ENCODE measurements around the gene CCDC34. TPM values are rescaled to one million over a fixed set of nuclear protein-coding genes. Genes with fewer than 3 reads are reported as not detected.

The CCDC34 gene
- total RNA-seq, 1 experiment from 2014 or later = 18.7 TPM

DNA sequence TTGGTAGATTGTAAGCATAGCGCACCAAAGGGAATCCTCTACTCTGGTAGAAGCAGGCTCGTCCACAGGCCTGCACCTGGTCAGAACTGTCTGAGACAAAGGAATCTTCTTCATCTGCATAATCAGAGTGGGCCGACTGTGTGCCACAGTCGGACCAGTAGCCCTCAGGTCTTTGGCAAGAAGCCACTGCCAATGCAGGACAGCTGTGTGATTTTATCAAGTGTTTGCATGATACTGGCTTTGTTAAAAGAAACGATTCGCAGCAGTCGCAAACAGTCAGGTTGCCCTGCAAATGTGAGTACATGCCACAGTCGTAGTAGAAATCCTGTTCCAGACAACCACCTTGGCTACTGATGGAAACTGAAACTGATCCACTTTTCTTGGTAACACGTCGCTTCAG is 4.9 kb upstream of the CCDC34 start:
- no TSS peak for BruUV-seq (replicated peaks)
- no peak overlapping the region for H3K4me3 ChIP-seq (replicated peaks in 1 of 2; ENCODE audit: low read depth in 1 of 2, low read length in 2 of 2)
- TF ChIP-seq EZH2phosphoT487 (IDR thresholded peaks at IDR 0.05; ENCODE audit: borderline replicate concordance) (no peak), TCF7L2 (IDR thresholded peaks at IDR 0.05; ENCODE audit: borderline replicate concordance, extremely low read depth, insufficient read depth, insufficient read length) (no peak), EZH2 (IDR thresholded peaks at IDR 0.05) (no peak), JUND (IDR thresholded peaks at IDR 0.05) (no peak), ZNF274 (IDR thresholded peaks at IDR 0.05; ENCODE audit: low read depth, low read length) (no peak), SIN3A (IDR thresholded peaks at IDR 0.05; ENCODE audit: low read depth) (no peak), FOSL1 (IDR thresholded peaks at IDR 0.05; ENCODE audit: low read depth) (no peak), ELF1 (IDR thresholded peaks at IDR 0.05; ENCODE audit: borderline replicate concordance, low read depth) (no peak), EGR1 (IDR thresholded peaks at IDR 0.05; ENCODE audit: low read depth) (no peak), SRF (IDR thresholded peaks at IDR 0.05; ENCODE audit: low read depth) (no peak), POLR2AphosphoS5 (IDR thresholded peaks at IDR 0.05; ENCODE audit: low read depth, low read length) (no peak), CBX3 (IDR thresholded peaks at IDR 0.05; ENCODE audit: low read depth) (no peak), CEBPB (IDR thresholded peaks at IDR 0.05; ENCODE audit: low read depth) (no peak), ZFX (IDR thresholded peaks at IDR 0.05) (no peak)
- TF ChIP-seq, protein P1, sequence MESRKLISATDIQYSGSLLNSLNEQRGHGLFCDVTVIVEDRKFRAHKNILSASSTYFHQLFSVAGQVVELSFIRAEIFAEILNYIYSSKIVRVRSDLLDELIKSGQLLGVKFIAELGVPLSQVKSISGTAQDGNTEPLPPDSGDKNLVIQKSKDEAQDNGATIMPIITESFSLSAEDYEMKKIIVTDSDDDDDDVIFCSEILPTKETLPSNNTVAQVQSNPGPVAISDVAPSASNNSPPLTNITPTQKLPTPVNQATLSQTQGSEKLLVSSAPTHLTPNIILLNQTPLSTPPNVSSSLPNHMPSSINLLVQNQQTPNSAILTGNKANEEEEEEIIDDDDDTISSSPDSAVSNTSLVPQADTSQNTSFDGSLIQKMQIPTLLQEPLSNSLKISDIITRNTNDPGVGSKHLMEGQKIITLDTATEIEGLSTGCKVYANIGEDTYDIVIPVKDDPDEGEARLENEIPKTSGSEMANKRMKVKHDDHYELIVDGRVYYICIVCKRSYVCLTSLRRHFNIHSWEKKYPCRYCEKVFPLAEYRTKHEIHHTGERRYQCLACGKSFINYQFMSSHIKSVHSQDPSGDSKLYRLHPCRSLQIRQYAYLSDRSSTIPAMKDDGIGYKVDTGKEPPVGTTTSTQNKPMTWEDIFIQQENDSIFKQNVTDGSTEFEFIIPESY (IDR thresholded peaks at IDR 0.05; ENCODE audit: extremely low read depth, insufficient replicate concordance, low read length) = no peak
- TF ChIP-seq, protein P2, sequence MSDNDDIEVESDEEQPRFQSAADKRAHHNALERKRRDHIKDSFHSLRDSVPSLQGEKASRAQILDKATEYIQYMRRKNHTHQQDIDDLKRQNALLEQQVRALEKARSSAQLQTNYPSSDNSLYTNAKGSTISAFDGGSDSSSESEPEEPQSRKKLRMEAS (IDR thresholded peaks at IDR 0.05) = no peak
- TF ChIP-seq, protein P3, sequence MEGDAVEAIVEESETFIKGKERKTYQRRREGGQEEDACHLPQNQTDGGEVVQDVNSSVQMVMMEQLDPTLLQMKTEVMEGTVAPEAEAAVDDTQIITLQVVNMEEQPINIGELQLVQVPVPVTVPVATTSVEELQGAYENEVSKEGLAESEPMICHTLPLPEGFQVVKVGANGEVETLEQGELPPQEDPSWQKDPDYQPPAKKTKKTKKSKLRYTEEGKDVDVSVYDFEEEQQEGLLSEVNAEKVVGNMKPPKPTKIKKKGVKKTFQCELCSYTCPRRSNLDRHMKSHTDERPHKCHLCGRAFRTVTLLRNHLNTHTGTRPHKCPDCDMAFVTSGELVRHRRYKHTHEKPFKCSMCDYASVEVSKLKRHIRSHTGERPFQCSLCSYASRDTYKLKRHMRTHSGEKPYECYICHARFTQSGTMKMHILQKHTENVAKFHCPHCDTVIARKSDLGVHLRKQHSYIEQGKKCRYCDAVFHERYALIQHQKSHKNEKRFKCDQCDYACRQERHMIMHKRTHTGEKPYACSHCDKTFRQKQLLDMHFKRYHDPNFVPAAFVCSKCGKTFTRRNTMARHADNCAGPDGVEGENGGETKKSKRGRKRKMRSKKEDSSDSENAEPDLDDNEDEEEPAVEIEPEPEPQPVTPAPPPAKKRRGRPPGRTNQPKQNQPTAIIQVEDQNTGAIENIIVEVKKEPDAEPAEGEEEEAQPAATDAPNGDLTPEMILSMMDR (IDR thresholded peaks at IDR 0.05 in 2 of 3, conservative IDR thresholded peaks at IDR 0.05 in 1 of 3; ENCODE audit: borderline replicate concordance in 1 of 3, insufficient read depth in 1 of 3, low read depth in 2 of 3, low read length in 2 of 3) = no peak
- peaks cover 4 to 8% of the 10 kb centered on the region in 2 experiments; a peak in 1 of 4 replicates for H3K4me1 ChIP-seq (ENCODE audit: control insufficient read depth in 1 of 2, insufficient read depth in 2 of 2, low read length in 2 of 2)
- ATAC-seq (no peak), DNase-seq (ENCODE audit: low read depth, low spot score) (no peak)
- H3K9ac ChIP-seq (ENCODE audit: low read length) = no peak overlapping the region
- intact Hi-C loops (cut with micrococcal nuclease) = no loop called here
- H3K36me3 ChIP-seq (ENCODE audit: control insufficient read depth in 1 of 2, insufficient read depth in 2 of 2, low read length in 2 of 2) = no peaks in the 10 kb centered on the region
- RAD21 ChIA-PET (ENCODE audit: low non-redundant PET in 1 of 2, low total read pairs in 2 of 2, uncharacterized antibody in 2 of 2, unreplicated experiment in 2 of 2) = no interaction called here
- no peaks in the 10 kb centered on the region for H3K9me2 ChIP-seq (ENCODE audit: insufficient read depth)
- no peaks in the 10 kb centered on the region for H3K27me3 ChIP-seq (ENCODE audit: insufficient read depth, low read length)
- POLR2A ChIA-PET = no interaction called here
- CTCF ChIA-PET = no interaction called here
- no peaks in the 10 kb centered on the region for H3K9me3 ChIP-seq (ENCODE audit: control insufficient read depth in 1 of 2, insufficient read depth in 1 of 2, low read depth in 1 of 2, low read length in 2 of 2)
- no peaks in the 10 kb centered on the region for H3K79me2 ChIP-seq (ENCODE audit: insufficient read depth, low read length)
- no peak overlapping the region for H3K4me2 ChIP-seq (ENCODE audit: low read length)
- H2AFZ ChIP-seq (ENCODE audit: low read depth, low read length, poor library complexity, severe bottlenecking) = no peak overlapping the region
- H3K27ac ChIP-seq (ENCODE audit: low read depth, low read length) = no peak overlapping the region
- H4K20me1 ChIP-seq (ENCODE audit: insufficient read depth) = no peaks in the 10 kb centered on the region

All from HCT116 (cell line).